Testis (tissue), 2 donors: Measurements from ENCODE around the gene MYF6.

ENCODE experiments used
- CTCF ChIP-seq, 3 experiments: fragments of 450-650 bp in 2 of 3; fragments of 200-600 bp in 1 of 3; sonication (generic) in 1 of 3; IDR thresholded peaks; one replicate each; pipeline ENCODE4 v1.5.1; 2016 to 2019; ENCODE audit warnings: antibody characterized with exemption in 3 of 3, mild to moderate bottlenecking in 2 of 3, moderate library complexity in 1 of 3
- POLR2A ChIP-seq: fragments of 450-650 bp; IDR thresholded peaks from one replicate; pipeline ENCODE4 v1.6.1; 2017; ENCODE audit warnings: antibody characterized with exemption, mild to moderate bottlenecking, moderate library complexity

- TF ChIP-seq CTCF (IDR thresholded peaks at IDR 0.05): no peak
- TF ChIP-seq POLR2A: no peak
Measured at GRCh38 chr12:80717856-80718255, 10.4 kb downstream of the MYF6 start.
